AG04449 (cell line): ENCODE measurements around the gene COA6.
A peak's percentile ranks its signal among the peaks of the same experiment; 100 is the strongest.

Experiments used
- CTCF ChIA-PET: fragments of 350-600 bp; formaldehyde crosslinking; extraction: SDS; loops from one replicate; lab custom pipeline; 2021; ENCODE audit warnings: antibody characterized with exemption; lab: Yijun Ruan, JAX
- POLR2A ChIA-PET: fragments of 400-600, 350-600 bp; formaldehyde crosslinking; extraction: SDS; loops from one replicate; lab custom pipeline; 2020; ENCODE audit warnings: antibody characterized with exemption, inconsistent platforms; lab: Yijun Ruan, JAX
- DNase-seq: peaks from one replicate; pipeline ENCODE4 v3.0.0-alpha.2; 2010; ENCODE audit warnings: low read depth, low spot score
- H3K4me3 ChIP-seq: 2 replicates; pipeline ENCODE4 v1.5.1; 2011; ENCODE audit warnings: low read depth, mild to moderate bottlenecking, control low read depth, low read length
- CTCF ChIP-seq: IDR thresholded peaks from one replicate; pipeline ENCODE4 v1.5.1; 2011; ENCODE audit warnings: mild to moderate bottlenecking, moderate library complexity, low read length, control low read depth, inconsistent platforms; ENCODE audit not compliant: insufficient read depth; ENCODE audit errors: missing control alignments

COA6 gene

DNA sequence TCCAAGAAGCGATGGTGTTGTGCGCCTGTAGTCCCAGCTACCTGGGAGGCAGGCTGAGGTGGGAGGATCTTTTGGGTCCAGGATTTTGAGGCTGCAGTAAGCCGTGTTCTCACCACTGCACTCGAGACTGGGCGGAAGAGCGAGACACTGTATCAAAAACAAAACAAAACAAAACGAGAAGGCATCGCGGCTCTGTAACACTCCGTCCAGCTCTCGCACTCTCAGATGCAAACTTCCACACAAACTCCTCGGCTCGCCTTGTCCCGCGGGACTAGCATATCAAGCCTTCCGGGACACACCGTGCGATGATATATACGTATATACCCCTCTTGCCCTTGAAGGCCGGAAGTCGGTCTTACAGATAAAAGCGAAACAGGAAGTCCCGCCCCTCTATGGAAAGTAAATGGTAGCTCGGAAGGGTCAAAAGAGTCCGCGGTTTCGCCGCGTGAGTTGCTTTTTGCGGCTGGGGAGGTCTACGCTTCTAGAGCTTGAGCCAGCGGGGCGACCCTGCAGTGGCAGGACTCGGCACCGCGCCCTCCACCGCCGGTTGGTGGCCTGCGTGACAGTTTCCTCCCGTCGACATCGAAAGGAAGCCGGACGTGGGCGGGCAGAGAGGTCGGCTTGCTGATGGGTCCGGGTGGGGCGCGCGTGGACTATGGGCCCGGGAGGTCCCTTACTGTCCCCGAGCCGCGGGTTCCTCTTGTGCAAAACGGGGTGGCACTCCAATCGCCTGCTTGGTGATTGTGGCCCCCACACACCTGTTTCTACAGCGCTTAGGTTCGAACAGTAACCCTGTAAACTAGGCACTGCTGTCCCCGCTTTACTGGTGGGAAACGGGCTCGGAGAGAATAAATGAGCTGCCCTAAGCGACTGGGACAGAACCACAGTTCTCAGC lies at the start of gene COA6:
TSS of gene COA6 (plus strand) at position 393 of the 895 bp plus-strand sequence. CDS start at position 404, 11 bp downstream.
- POLR2A ChIA-PET, result interaction anchor here (0.6 to 1.0 kb wide), 2 partner anchors 10 to 229 kb away, joined by 3 to 4 read pairs; no protein-coding TSS in a partner anchor
- CTCF ChIA-PET, result interaction anchor here (0.8 to 1.8 kb wide), 5 partner anchors 11 to 372 kb away, joined by 3 to 4 read pairs (median 3); no protein-coding TSS in a partner anchor
- no peak for TF ChIP-seq CTCF
- DNase-seq, result peak; percentile 89
- peak within 1 kb of the TSS; percentile 88 for H3K4me3 ChIP-seq

GRCh38 chr1:234324821-234325220 lies 48.4 kb upstream of the COA6 start:
- DNase-seq, result no peak
- CTCF ChIA-PET, result interaction anchor here (1.1 to 1.6 kb wide), 2 partner anchors 15 to 49 kb away, joined by 3 to 4 read pairs; partner anchors contain the start of gene COA6

DNA sequence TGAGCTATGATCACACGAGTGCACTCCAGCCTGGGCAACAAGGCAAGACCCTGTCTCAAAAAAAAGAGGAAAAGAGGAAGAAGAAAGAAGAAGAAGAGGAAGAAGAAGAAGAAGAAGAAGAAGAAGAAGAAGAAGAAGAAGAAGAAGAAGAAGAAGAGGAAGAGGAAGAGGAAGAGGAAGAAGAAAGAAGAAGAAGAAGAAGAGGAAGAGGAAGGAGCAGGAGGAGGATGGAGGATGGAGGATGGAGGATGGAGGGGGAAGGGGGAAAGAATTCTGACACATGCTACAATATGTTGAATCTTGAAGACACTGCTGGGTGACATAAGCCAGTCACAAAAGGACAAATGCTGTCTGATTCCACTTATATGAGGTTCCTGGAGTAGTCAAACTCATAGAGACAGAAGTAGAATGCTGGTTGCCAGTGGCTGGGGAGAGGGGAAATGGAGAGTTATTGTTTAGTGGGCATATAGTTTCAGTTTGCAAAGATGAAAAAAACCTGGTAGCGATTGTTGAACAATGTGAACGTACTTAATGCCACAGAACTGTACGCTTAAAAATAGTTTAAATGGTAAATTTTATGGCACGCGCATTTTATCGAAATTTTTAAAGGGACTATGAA lies 47.3 kb upstream of the COA6 start:
- POLR2A ChIA-PET, result no interaction called here
- no peak for DNase-seq
- CTCF ChIA-PET, result interaction anchor here (1.3 to 3.7 kb wide), 6 partner anchors 11 to 172 kb away, joined by 3 to 36 read pairs (median 6); partner anchors contain the start of gene COA6
- no peak for TF ChIP-seq CTCF
- no peak overlapping the region for H3K4me3 ChIP-seq

More at GRCh38 chr1:234324821-234325220, 48.4 kb upstream of the COA6 start:
- H3K4me3 ChIP-seq, result no peak overlapping the region
- POLR2A ChIA-PET, result no interaction called here
- no peak for TF ChIP-seq CTCF

DNA sequence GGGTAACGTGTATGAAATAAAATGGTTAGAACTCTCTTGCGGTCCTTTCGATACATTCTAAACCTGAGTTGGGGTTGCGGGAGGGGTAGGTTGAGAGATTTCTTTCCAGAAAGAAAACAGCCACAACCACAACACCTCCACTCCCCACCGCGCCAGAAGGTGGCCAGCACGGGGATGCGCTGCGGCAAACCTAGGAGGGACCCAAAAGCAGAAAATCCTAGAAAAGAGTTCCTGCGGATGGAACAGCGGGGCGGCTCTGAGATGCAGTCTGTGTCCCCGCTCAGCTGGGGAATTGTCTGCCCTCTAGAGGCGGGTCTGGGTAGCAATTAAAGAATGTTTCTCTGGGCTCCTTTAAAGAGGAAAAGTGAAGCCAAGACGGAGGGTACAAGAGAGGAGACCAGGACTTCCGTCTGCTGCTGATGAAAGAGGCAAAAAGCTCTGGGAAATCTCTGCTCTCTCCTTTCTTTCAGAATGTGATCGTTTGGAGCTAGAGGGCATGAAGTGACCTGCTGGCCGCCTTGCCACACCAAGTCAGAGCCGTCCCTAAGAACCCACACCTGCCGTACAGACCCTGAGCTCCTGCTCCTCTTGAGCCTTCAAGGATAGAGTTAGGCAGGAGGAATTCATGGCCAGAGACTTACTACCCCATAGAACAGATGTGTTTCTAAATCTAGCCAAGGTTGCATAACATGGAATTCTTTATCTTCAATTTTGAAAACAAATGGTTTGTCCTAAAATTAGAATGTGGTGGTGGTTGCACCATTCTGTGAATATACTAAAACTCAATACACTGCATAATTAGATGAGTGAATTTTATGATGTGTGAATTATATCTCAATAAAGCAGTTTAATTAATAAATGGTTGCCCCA lies 46.5 kb upstream of the COA6 start:
- TF ChIP-seq CTCF, result peak; percentile 69
- DNase-seq, result no peak
- H3K4me3 ChIP-seq, result peak overlapping the region; percentile 49

DNA sequence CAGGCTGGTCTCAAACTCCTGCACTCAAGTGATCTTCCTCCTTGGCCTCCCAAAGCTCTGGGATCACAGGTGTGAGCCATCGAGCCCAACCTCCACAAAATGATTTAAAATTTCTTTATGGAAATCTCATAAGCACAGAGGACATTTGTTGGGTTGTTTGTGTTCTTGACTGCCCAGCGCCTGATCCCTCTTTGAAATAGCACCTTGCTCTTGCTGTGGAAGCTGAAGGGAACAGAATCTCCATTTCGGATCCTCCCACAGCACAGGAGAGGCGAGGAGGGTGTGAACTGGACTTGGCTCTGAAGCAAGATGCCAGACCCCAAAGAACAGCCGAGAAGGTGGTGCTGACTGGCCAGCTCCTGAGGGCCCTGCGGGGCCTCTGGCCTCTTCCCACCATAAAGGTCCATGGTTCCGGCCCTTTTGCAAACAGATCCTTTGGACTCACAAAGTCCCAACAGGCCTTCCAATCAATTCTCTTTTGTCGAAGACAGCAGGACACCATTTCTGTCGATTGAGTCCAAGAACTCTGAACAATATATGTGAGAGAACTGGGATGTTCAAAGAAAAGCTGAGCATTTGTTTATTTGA lies 45.6 kb upstream of the COA6 start:
- no peak overlapping the region for H3K4me3 ChIP-seq
- CTCF ChIA-PET, result interaction anchor here (0.9 to 3.7 kb wide), 11 partner anchors 9 to 214 kb away, joined by 3 to 36 read pairs (median 4); no protein-coding TSS in a partner anchor
- DNase-seq, result no peak
- POLR2A ChIA-PET, result no interaction called here
- no peak for TF ChIP-seq CTCF

More for the DNA sequence above, 46.5 kb upstream of the COA6 start:
- ChIA-PET CTCF (interaction anchor here (1.0 to 3.7 kb wide), 12 partner anchors 9 to 213 kb away, joined by 3 to 36 read pairs (median 6); partner anchors contain the start of gene COA6), POLR2A (no interaction called here)
